ENCODE data around the gene FLNB.

FLNB gene

GRCh38 chr3:58184982-58185360, 176.7 kb downstream of the FLNB start (continued):
- TF ChIP-seq ZNF155 (tag by site-specific recombination; IDR thresholded peaks at IDR 0.05): no peak
- no peak for TF ChIP-seq ZNF404 (tag by site-specific recombination; IDR thresholded peaks at IDR 0.05)
- no peak for TF ChIP-seq HOXD13 (CRISPR knock-in tag; IDR thresholded peaks at IDR 0.05; ENCODE audit: borderline replicate concordance)
- TF ChIP-seq ZBTB6 (tag by site-specific recombination; IDR thresholded peaks at IDR 0.05): no peak
- no peak for TF ChIP-seq SP3 (tag by site-specific recombination; IDR thresholded peaks at IDR 0.05)
- no peak for TF ChIP-seq TSHZ1 (tag by site-specific recombination; IDR thresholded peaks at IDR 0.05; ENCODE audit: borderline replicate concordance)

GRCh38 chr3:58188173-58188564, 179.9 kb downstream of the FLNB start:
- no peaks in the 10 kb centered on the region for H3K36me3 ChIP-seq (ENCODE audit: control insufficient read depth in 2 of 2, insufficient read depth in 1 of 2, low read length in 2 of 2)
- ChIA-PET CTCF (interaction anchor here (0.5 to 4.6 kb wide), 23 partner anchors 10 to 780 kb away, joined by 3 to 55 read pairs (median 5); partner anchors contain the start of genes DNASE1L3, HTD2 and RPP14), POLR2A (interaction anchor here (1.4 kb wide), 1 partner anchor 118 kb away, joined by 7 read pairs; the partner anchor contains the start of genes HTD2 and RPP14)
- TF ChIP-seq ZNF175 (tag by site-specific recombination; IDR thresholded peaks at IDR 0.05) (no peak), ZBTB8A (tag by site-specific recombination; IDR thresholded peaks at IDR 0.05) (no peak), ZNF132 (tag by site-specific recombination; IDR thresholded peaks at IDR 0.05; ENCODE audit: borderline replicate concordance) (no peak), ZNF302 (tag by site-specific recombination; IDR thresholded peaks at IDR 0.05; ENCODE audit: low read depth) (no peak), ZBTB11 (tag by site-specific recombination; conservative IDR thresholded peaks at IDR 0.05; ENCODE audit: low read depth) (no peak), ZSCAN16 (tag by site-specific recombination; IDR thresholded peaks at IDR 0.05) (no peak), ZNF423 (tag by site-specific recombination; IDR thresholded peaks at IDR 0.05) (no peak), ZNF792 (tag by site-specific recombination; IDR thresholded peaks at IDR 0.05) (no peak), ZNF341 (tag by site-specific recombination; IDR thresholded peaks at IDR 0.05; ENCODE audit: low read depth) (no peak), RBAK (tag by site-specific recombination; IDR thresholded peaks at IDR 0.05) (no peak), ZNF362 (tag by site-specific recombination; IDR thresholded peaks at IDR 0.05) (no peak), ZNF416 (tag by site-specific recombination; IDR thresholded peaks at IDR 0.05) (no peak), ZBTB7A (tag by site-specific recombination; IDR thresholded peaks at IDR 0.05; ENCODE audit: low read depth) (no peak), ZNF404 (tag by site-specific recombination; IDR thresholded peaks at IDR 0.05) (no peak), ZFHX2 (tag by site-specific recombination; conservative IDR thresholded peaks at IDR 0.05) (no peak)
- no peaks in the 10 kb centered on the region for H3K9me3 ChIP-seq (ENCODE audit: control insufficient read depth, insufficient read depth, low read depth, low read length)
- H3K27ac ChIP-seq (ENCODE audit: extremely low read depth, low read depth, low read length): no peak overlapping the region
- no peaks in the 10 kb centered on the region; the same call in 1 of the 2 replicates for H3K4me1 ChIP-seq (ENCODE audit: control insufficient read depth, insufficient read depth, low read length)
- H3K4me3 ChIP-seq (ENCODE audit: low read depth, low read length): no peak overlapping the region

Data from HEK293 (cell line).